ENCODE results near the gene AGBL4. TPM values are rescaled to one million over a fixed set of nuclear protein-coding genes. Genes with fewer than 3 reads are reported as not detected.

The AGBL4 gene
- total RNA-seq, 2 donors from 2014 or later: 0.40 to 5.5 TPM

- H3K4me1 ChIP-seq (ENCODE audit: control insufficient read depth, insufficient read depth, low read length): no peaks in the 10 kb centered on the region
- WGBS, 2 experiments (ENCODE audit: insufficient coverage in 1 of 2, insufficient read length in 1 of 2): 91% methylated on average over 2 of the region's 2 CpGs; no CpG with 5 or more reads in 1 of the 2 experiments
- no peak for DNase-seq
- H3K4me3 Mint-ChIP-seq: no peak overlapping the region
- no peaks in the 10 kb centered on the region for H3K27me3 ChIP-seq (ENCODE audit: control insufficient read depth, insufficient read depth, low read length, poor library complexity, severe bottlenecking)
- H3K9me3 Mint-ChIP-seq: no peaks in the 10 kb centered on the region
- H3K36me3 ChIP-seq (ENCODE audit: control insufficient read depth, insufficient read depth, low read length): no peaks in the 10 kb centered on the region
- H3K4me1 Mint-ChIP-seq: peaks cover 13% of the 10 kb centered on the region
- no peak overlapping the region for H3K9ac ChIP-seq (ENCODE audit: extremely low read depth, low read length, poor library complexity, severe bottlenecking)
- H3K9me3 ChIP-seq (ENCODE audit: control insufficient read depth, low read length): no peaks in the 10 kb centered on the region
- H3K27ac ChIP-seq (ENCODE audit: low read depth, low read length): no peak overlapping the region
- H3K36me3 Mint-ChIP-seq (ENCODE audit: low read depth): no peaks in the 10 kb centered on the region
- H3K27me3 Mint-ChIP-seq (ENCODE audit: insufficient read depth): no peaks in the 10 kb centered on the region
- no peak for TF ChIP-seq CTCF (conservative IDR thresholded peaks at IDR 0.05)
- no peak overlapping the region for H3K4me3 ChIP-seq (ENCODE audit: low read length)
- no peak overlapping the region for H3K27ac Mint-ChIP-seq
These were observed 1087.3 kb downstream of the AGBL4 start for GRCh38 chr1:48936436-48936835.

DNA sequence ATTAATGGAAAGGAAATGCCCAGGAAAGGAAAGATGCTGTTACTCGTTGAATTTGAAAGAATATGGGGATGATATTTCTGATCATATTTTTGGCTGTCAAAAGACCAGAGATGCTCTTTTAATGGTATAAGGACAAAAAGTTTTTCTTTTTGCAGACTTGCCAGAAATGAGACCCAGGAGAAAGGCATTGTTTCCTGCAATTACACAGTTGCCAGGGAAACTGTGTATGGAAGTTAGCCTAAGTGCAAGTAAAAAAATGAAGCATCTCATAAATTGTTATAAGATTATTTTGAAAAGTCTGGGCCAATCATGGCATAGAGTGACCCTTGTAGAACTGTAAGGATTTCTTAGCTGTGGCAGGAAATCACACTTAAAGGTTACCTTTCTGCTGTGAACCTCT, 1091.4 kb downstream of the AGBL4 start:
- no peak overlapping the region for H3K4me3 Mint-ChIP-seq
- TF ChIP-seq CTCF (conservative IDR thresholded peaks at IDR 0.05): no peak
- DNase-seq: no peak
- Histone ChIP-seq H3K27ac (ENCODE audit: low read depth, low read length) (no peak overlapping the region), H3K27me3 (ENCODE audit: control insufficient read depth, insufficient read depth, low read length, poor library complexity, severe bottlenecking) (no peaks in the 10 kb centered on the region), H3K36me3 (ENCODE audit: control insufficient read depth, insufficient read depth, low read length) (no peaks in the 10 kb centered on the region), H3K9ac (ENCODE audit: extremely low read depth, low read length, poor library complexity, severe bottlenecking) (no peak overlapping the region), H3K4me3 (ENCODE audit: low read length) (no peak overlapping the region), H3K9me3 (ENCODE audit: control insufficient read depth, low read length) (no peaks in the 10 kb centered on the region), H3K4me1 (ENCODE audit: control insufficient read depth, insufficient read depth, low read length) (no peaks in the 10 kb centered on the region)
- 56 to 100% methylated on average over 1 of the region's 1 CpG for WGBS, 2 experiments (ENCODE audit: insufficient coverage in 1 of 2, insufficient read length in 1 of 2)
- H3K27me3 Mint-ChIP-seq (ENCODE audit: insufficient read depth): no peaks in the 10 kb centered on the region
- H3K9me3 Mint-ChIP-seq: peaks cover under 1% of the 10 kb centered on the region
- H3K4me1 Mint-ChIP-seq: no peaks in the 10 kb centered on the region
- no peaks in the 10 kb centered on the region for H3K36me3 Mint-ChIP-seq (ENCODE audit: low read depth)
- H3K27ac Mint-ChIP-seq: no peak overlapping the region

DNA sequence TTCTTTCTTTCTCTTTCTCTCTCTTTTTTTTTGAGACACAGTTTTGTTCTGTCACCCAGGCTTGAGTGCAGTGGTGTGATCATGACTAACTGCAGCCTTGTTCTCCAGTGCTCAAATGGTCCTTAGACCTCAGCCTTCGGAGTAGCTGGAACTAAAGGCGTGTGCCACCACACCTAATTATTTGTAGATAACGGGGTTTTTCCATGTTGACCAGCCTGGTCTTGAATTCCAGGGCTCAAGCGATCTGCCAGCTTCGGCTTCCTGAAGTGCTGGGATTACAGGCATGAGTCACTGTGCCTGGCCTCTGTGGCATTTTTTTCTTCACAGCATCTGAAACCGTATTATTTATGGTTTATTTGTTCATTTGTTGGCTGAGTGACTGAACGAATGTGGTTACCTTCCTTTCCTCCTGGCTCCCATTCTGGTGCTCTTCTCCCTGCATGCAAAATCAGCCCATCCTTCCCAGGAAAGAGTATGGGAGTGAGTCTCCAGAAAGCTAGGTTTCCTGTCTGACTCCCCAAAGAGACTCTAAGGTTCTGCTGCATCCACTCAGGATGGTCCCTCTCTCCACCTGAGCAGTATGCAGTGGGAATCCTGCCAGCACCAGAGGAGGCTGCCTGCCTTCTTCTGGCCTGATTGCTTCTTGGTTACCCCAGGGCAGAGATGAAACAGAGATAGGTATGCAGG, 1092.1 kb downstream of the AGBL4 start:
- Mint-ChIP-seq H3K27me3 (ENCODE audit: insufficient read depth) (no peaks in the 10 kb centered on the region), H3K36me3 (ENCODE audit: low read depth) (no peaks in the 10 kb centered on the region), H3K27ac (no peak overlapping the region), H3K4me3 (no peak overlapping the region), H3K4me1 (no peaks in the 10 kb centered on the region), H3K9me3 (peaks cover 3% of the 10 kb centered on the region)
- TF ChIP-seq CTCF (conservative IDR thresholded peaks at IDR 0.05): no peak
- Histone ChIP-seq H3K9me3 (ENCODE audit: control insufficient read depth, low read length) (no peaks in the 10 kb centered on the region), H3K9ac (ENCODE audit: extremely low read depth, low read length, poor library complexity, severe bottlenecking) (no peak overlapping the region), H3K4me1 (ENCODE audit: control insufficient read depth, insufficient read depth, low read length) (no peaks in the 10 kb centered on the region), H3K4me3 (ENCODE audit: low read length) (no peak overlapping the region), H3K36me3 (ENCODE audit: control insufficient read depth, insufficient read depth, low read length) (no peaks in the 10 kb centered on the region), H3K27ac (ENCODE audit: low read depth, low read length) (no peak overlapping the region), H3K27me3 (ENCODE audit: control insufficient read depth, insufficient read depth, low read length, poor library complexity, severe bottlenecking) (no peaks in the 10 kb centered on the region)
- DNase-seq: no peak
- 73 to 84% methylated on average over 6 to 7 of the region's 7 CpGs for WGBS, 2 experiments (ENCODE audit: insufficient coverage in 1 of 2, insufficient read length in 1 of 2)
